ENCODE results near the gene ARPC1A. TPM values are rescaled to one million over a fixed set of nuclear protein-coding genes. Genes with fewer than 3 reads are reported as not detected.

The ARPC1A gene
- total RNA-seq, 2 experiments from 2014 or later, result 71.8 to 108 TPM

DNA sequence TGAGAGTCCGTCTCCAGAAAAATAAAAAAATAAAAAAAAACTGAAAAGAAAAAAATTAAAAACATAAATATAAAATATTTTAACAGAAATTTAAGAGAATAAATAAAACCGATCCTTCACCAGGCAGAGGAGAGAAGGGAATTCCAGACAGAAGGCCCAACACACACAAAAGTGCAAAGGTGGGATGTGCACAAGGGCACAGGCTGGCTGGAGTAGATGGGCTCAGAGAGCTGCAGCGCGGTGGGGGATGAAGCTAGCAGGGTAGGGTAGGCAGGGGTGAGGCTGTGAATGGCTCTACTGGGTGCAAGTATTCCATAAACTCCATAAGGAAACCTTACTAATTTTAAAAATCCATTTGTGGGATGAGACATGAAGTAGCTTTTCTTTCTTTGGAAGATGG, 15.7 kb upstream of the ARPC1A start:
- no peak overlapping the region for H3K4me2 ChIP-seq (ENCODE audit: low read length)
- H3K9me2 ChIP-seq (ENCODE audit: insufficient read depth, low read length), result no peaks in the 10 kb centered on the region

DNA sequence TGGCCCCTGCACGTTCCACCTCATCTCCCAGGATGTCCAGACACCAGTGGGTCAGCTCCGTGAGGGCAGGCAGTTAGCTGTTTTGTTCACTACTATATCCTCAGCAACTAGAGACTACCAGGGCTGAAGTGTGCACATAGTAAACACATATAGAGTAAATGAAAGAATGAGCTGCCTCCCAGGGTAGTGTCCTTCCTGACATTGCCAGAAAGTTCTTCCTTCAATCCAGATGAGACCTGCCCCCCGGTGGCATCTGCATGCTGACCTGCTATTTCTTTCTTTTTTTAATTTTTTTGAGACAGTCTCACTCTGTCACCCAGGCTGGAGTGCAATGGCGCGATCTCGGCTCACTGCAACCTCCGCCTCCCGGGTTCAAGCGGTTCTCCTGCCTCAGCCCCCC, 14.0 kb upstream of the ARPC1A start:
- BruUV-seq (replicated peaks), result no TSS peak
- CTCF ChIA-PET (ENCODE audit: unreplicated experiment), result interaction anchor here (1.1 kb wide), 1 partner anchor 9 kb away, joined by 3 read pairs; no protein-coding TSS in a partner anchor
- no peak overlapping the region for H3K27ac ChIP-seq (ENCODE audit: low read depth, low read length, poor library complexity, severe bottlenecking)
- no peaks in the 10 kb centered on the region for H3K4me1 ChIP-seq (ENCODE audit: insufficient read depth, low read length, poor library complexity, severe bottlenecking)
- no peak for DNase-seq (ENCODE audit: low spot score)
- H3K9me2 ChIP-seq (ENCODE audit: insufficient read depth, low read length), result no peaks in the 10 kb centered on the region
- no peak overlapping the region for H2AFZ ChIP-seq (ENCODE audit: low read length)
- no peaks in the 10 kb centered on the region for H3K9me3 ChIP-seq (ENCODE audit: low read length)
- H4K20me1 ChIP-seq (ENCODE audit: insufficient read depth, low read length), result no peaks in the 10 kb centered on the region
- H3K4me3 ChIP-seq (ENCODE audit: low read depth, low read length, poor library complexity, severe bottlenecking), result no peak overlapping the region
- no peak overlapping the region for H3K4me2 ChIP-seq (ENCODE audit: low read length)
- POLR2A ChIA-PET, result interaction anchor here (0.6 kb wide), 1 partner anchor 144 kb away, joined by 3 read pairs; no protein-coding TSS in a partner anchor
- TF ChIP-seq EZH2phosphoT487 (IDR thresholded peaks at IDR 0.05; ENCODE audit: borderline replicate concordance, low read depth, low read length), result no peak
- TF ChIP-seq, protein P1, sequence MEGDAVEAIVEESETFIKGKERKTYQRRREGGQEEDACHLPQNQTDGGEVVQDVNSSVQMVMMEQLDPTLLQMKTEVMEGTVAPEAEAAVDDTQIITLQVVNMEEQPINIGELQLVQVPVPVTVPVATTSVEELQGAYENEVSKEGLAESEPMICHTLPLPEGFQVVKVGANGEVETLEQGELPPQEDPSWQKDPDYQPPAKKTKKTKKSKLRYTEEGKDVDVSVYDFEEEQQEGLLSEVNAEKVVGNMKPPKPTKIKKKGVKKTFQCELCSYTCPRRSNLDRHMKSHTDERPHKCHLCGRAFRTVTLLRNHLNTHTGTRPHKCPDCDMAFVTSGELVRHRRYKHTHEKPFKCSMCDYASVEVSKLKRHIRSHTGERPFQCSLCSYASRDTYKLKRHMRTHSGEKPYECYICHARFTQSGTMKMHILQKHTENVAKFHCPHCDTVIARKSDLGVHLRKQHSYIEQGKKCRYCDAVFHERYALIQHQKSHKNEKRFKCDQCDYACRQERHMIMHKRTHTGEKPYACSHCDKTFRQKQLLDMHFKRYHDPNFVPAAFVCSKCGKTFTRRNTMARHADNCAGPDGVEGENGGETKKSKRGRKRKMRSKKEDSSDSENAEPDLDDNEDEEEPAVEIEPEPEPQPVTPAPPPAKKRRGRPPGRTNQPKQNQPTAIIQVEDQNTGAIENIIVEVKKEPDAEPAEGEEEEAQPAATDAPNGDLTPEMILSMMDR (conservative IDR thresholded peaks at IDR 0.05; ENCODE audit: low read length), result no peak
- no peaks in the 10 kb centered on the region for H3K79me2 ChIP-seq (ENCODE audit: insufficient read depth, low read depth, low read length)
- intact Hi-C loops (cut with micrococcal nuclease; ENCODE audit: unreplicated experiment), result no loop called here
- no peaks in the 10 kb centered on the region for H3K36me3 ChIP-seq (ENCODE audit: insufficient read depth, low read length)

More for the DNA sequence above, 15.7 kb upstream of the ARPC1A start:
- POLR2A ChIA-PET, result interaction anchor here (1.1 kb wide), 1 partner anchor 11 kb away, joined by 4 read pairs; no protein-coding TSS in a partner anchor
- CTCF ChIA-PET (ENCODE audit: unreplicated experiment), result no interaction called here
- Histone ChIP-seq H2AFZ (ENCODE audit: low read length) (no peak overlapping the region), H3K36me3 (ENCODE audit: insufficient read depth, low read length) (no peaks in the 10 kb centered on the region), H3K4me1 (ENCODE audit: insufficient read depth, low read length, poor library complexity, severe bottlenecking) (no peaks in the 10 kb centered on the region), H3K4me3 (ENCODE audit: low read depth, low read length, poor library complexity, severe bottlenecking) (no peak overlapping the region), H3K27ac (ENCODE audit: low read depth, low read length, poor library complexity, severe bottlenecking) (no peak overlapping the region), H4K20me1 (ENCODE audit: insufficient read depth, low read length) (no peaks in the 10 kb centered on the region), H3K9me3 (ENCODE audit: low read length) (no peaks in the 10 kb centered on the region), H3K79me2 (ENCODE audit: insufficient read depth, low read depth, low read length) (no peaks in the 10 kb centered on the region)
- TF ChIP-seq, protein P1 (conservative IDR thresholded peaks at IDR 0.05; ENCODE audit: low read length), result no peak
- no peak for TF ChIP-seq EZH2phosphoT487 (IDR thresholded peaks at IDR 0.05; ENCODE audit: borderline replicate concordance, low read depth, low read length)
- BruUV-seq (replicated peaks), result no TSS peak
- no peak for DNase-seq (ENCODE audit: low spot score)
- intact Hi-C loops (cut with micrococcal nuclease; ENCODE audit: unreplicated experiment), result no loop called here

DNA sequence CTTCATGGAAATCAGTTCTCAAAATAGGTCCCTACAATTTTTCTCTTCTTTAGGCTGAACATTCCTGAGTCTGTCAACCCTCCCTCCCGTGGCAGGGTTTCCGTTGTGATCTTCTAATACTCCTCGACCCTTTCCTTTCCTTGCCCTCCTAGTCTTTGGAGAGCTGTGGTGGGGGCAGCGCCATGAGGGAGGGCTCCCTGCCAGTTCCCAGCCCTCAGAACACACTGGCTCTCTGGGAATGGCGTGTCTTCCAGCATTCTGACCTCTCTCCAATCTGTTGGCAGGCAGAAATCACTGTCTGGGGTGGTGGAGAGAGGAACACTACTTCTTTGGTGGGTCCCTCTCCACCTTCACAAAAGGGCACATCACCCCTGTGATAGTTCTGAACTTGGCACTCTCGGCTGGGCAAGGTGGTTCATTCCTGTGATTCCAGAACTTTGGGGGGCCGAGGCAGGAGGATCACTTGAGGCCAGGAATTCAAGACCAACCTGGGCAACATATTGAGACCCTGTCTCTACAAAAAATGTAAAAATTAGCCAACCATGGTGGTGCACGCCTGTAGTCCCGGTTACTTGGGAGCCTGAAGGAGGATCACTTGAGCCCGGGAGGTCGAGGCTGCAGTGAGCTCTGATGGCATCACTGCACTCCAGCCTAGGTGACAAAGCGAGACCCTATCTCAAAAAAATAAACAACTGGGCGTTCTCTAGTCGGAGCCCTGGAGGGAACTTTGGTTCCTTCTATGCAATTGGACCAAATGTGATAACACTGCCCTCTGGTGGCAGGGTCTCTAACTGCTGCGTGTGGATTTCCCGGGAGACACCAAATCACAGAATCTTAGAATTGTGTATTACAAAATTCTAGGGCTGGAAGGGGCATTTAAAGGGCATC, 13.1 kb upstream of the ARPC1A start:
- no peaks in the 10 kb centered on the region for H3K36me3 ChIP-seq (ENCODE audit: insufficient read depth, low read length)
- H3K9me3 ChIP-seq (ENCODE audit: low read length), result no peaks in the 10 kb centered on the region
- ChIA-PET POLR2A (interaction anchor here (0.6 kb wide), 1 partner anchor 14 kb away, joined by 4 read pairs; no protein-coding TSS in a partner anchor), CTCF (ENCODE audit: unreplicated experiment) (no interaction called here)
- H2AFZ ChIP-seq (ENCODE audit: low read length), result peak overlapping the region; percentile 30; the same call in 1 of the 2 replicates
- intact Hi-C loops (cut with micrococcal nuclease; ENCODE audit: unreplicated experiment), result loop anchor here (1.0 kb wide), 1 partner anchor 272 kb away; no protein-coding TSS in a partner anchor
- H3K27ac ChIP-seq (ENCODE audit: low read depth, low read length, poor library complexity, severe bottlenecking), result no peak overlapping the region
- H3K9me2 ChIP-seq (ENCODE audit: insufficient read depth, low read length), result no peaks in the 10 kb centered on the region
- TF ChIP-seq EZH2phosphoT487 (IDR thresholded peaks at IDR 0.05; ENCODE audit: borderline replicate concordance, low read depth, low read length), result no peak
- TF ChIP-seq, protein P1 (conservative IDR thresholded peaks at IDR 0.05; ENCODE audit: low read length), result peak; percentile 96
- no peaks in the 10 kb centered on the region for H3K79me2 ChIP-seq (ENCODE audit: insufficient read depth, low read depth, low read length)
- H3K4me2 ChIP-seq (ENCODE audit: low read length), result no peak overlapping the region
- no peaks in the 10 kb centered on the region for H3K4me1 ChIP-seq (ENCODE audit: insufficient read depth, low read length, poor library complexity, severe bottlenecking)
- H4K20me1 ChIP-seq (ENCODE audit: insufficient read depth, low read length), result no peaks in the 10 kb centered on the region
- BruUV-seq (replicated peaks), result no TSS peak
- peak; percentile 70 for DNase-seq (ENCODE audit: low spot score)
- H3K4me3 ChIP-seq (ENCODE audit: low read depth, low read length, poor library complexity, severe bottlenecking), result no peak overlapping the region
